Heart left ventricle (tissue), 13 donors: ENCODE data around the gene LAMA3.

Source experiments
- CTCF ChIP-seq, 12 donors: fragments of 200-600 bp; sonication (generic) in 4 of 12; IDR thresholded peaks; one replicate each; pipeline versions ENCODE4 v1.5.0 to v1.8.0; 2018 to 2022; ENCODE audit warnings: antibody characterized with exemption in 12 of 12, mild to moderate bottlenecking in 5 of 12
- POLR2A ChIP-seq, 2 donors: fragments of 450-650 bp; IDR thresholded peaks; one replicate each; pipeline ENCODE4 v1.6.1; 2017; ENCODE audit warnings: antibody characterized with exemption in 2 of 2, mild to moderate bottlenecking in 2 of 2, moderate library complexity in 2 of 2
- donor health status: ischemic (EF 13 %, LVEDD 7.1; RV severe dilation, severe dysfunction).
- donor health status: DM: no; HTN: yes; CAD: no.
- donor health status: DM: no; HTN: no; CAD: no.
- donor health status: ischemic (EF 25% LVEDD 6.9; RV normal size, moderate dysfunction).
- donor health status: ischemic (EF 25% LVEDD 5.7; RV mildly dilated, moderate dysfunction).
- donor health status: ischemic (EF 35%, LVEDD 5.7; RV mildly dilated, moderate dysfunction).
- donor health status: nonischemic (EF 11% LVEDD 7.7; RV severe dilation, severe dysfunction).
- donor health status: DM: yes; HTN: yes; CAD: no.
- donor health status: PGD.
- donor health status: ischemic (EF 29% LVEDD 5.4; RV normal size, mild dysfunction).
- donor health status: nonischemic (EF 23%, LVEDD 6.1; RV moderate dilation, normal function).

DNA sequence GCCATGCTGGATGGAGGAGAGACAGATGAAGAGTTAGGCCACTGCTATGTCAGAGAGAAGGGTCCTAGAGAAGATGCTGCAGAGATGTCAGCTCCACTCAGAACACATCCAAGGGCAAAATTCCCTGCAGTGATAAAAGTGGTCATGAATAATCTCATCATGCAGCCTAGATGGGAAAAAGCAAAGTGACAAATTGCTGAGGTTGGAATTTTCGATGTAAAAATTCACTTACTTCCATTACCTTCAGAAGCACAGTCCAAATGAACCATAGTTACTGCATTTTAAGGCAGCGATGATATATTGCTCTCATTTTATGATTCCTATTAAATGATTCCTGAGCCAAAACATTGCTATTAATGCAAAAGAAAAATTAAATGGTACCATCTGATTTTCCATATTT, 43.0 kb upstream of the LAMA3 start:
- TF ChIP-seq CTCF (IDR thresholded peaks at IDR 0.05) (no peak), POLR2A (IDR thresholded peaks at IDR 0.05) (no peak)
